ENCODE data around the gene ZNF524. TPM values are rescaled to one million over a fixed set of nuclear protein-coding genes. Genes with fewer than 3 reads are reported as not detected.

Gene ZNF524
- polyA plus RNA-seq, 1 of the 3 experiments (the other 2 are of a cell fraction): 7.3 TPM

DNA sequence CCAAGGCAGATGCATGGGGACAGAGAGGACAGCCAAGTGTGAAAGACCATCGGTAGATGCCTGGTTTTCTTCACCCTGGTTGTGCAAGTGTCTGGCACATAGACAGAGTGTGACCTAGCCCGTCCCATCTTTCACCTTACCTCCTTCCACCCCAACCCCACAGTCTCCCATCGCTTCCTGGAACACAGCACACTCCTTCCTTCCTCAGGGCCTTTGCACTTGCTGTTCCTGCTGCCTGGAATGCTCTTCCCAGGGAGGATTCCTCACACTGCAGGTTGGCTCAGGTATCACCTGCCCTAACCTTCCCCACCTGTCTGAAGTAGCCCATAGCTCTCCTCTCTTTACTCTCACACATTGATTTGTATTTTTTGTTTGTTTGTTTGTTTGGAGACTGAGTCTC, 3.8 kb upstream of the ZNF524 start:
- peaks cover 10% of the 10 kb centered on the region for H3F3A ChIP-seq (replicated peaks; ENCODE audit: insufficient read depth)
- no peak overlapping the region for H3K4me3 ChIP-seq (ENCODE audit: low read depth in 2 of 2, low read length in 1 of 2)
- H3K9me3 ChIP-seq: no peaks in the 10 kb centered on the region
- no peak overlapping the region for H3K27ac ChIP-seq (ENCODE audit: low read depth in 2 of 2, low read length in 1 of 2)
- peaks cover 14% of the 10 kb centered on the region for H3K79me2 ChIP-seq (ENCODE audit: insufficient read depth)
- no peak for TF ChIP-seq TEAD4 (IDR thresholded peaks at IDR 0.05; ENCODE audit: borderline replicate concordance, insufficient read depth)
- TF ChIP-seq GATA2 (CRISPR knock-in tag; IDR thresholded peaks at IDR 0.05): no peak
- TF ChIP-seq MXI1 (IDR thresholded peaks at IDR 0.05; ENCODE audit: low read depth, low read length): no peak
- no peak for TF ChIP-seq EZH2phosphoT487 (IDR thresholded peaks at IDR 0.05; ENCODE audit: borderline replicate concordance, low read depth)
- TF ChIP-seq RCOR1 (IDR thresholded peaks at IDR 0.05; ENCODE audit: low read length): no peak
- TF ChIP-seq JUND (IDR thresholded peaks at IDR 0.05): no peak
- no peak for TF ChIP-seq YY1 (IDR thresholded peaks at IDR 0.05; ENCODE audit: low read depth)
- no peak for TF ChIP-seq EP300 (IDR thresholded peaks at IDR 0.05; ENCODE audit: borderline replicate concordance in 1 of 2, low read depth in 1 of 2, low read length in 1 of 2)
- no peak for TF ChIP-seq FOSL2 (IDR thresholded peaks at IDR 0.05; ENCODE audit: borderline replicate concordance, low read depth)
- TF ChIP-seq, protein P1, sequence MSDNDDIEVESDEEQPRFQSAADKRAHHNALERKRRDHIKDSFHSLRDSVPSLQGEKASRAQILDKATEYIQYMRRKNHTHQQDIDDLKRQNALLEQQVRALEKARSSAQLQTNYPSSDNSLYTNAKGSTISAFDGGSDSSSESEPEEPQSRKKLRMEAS (IDR thresholded peaks at IDR 0.05; ENCODE audit: low read depth): no peak
- no peak for TF ChIP-seq SMC3 (IDR thresholded peaks at IDR 0.05; ENCODE audit: low read depth, low read length)
- no peak for TF ChIP-seq ELF1 (IDR thresholded peaks at IDR 0.05)
- TF ChIP-seq, protein P2, sequence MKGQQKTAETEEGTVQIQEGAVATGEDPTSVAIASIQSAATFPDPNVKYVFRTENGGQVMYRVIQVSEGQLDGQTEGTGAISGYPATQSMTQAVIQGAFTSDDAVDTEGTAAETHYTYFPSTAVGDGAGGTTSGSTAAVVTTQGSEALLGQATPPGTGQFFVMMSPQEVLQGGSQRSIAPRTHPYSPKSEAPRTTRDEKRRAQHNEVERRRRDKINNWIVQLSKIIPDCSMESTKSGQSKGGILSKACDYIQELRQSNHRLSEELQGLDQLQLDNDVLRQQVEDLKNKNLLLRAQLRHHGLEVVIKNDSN (IDR thresholded peaks at IDR 0.05; ENCODE audit: borderline replicate concordance, low read depth): no peak
- TF ChIP-seq NRF1 (IDR thresholded peaks at IDR 0.05; ENCODE audit: low read depth, low read length): no peak
- no peak for TF ChIP-seq GABPA (IDR thresholded peaks at IDR 0.05; ENCODE audit: low read depth)
- TF ChIP-seq RAD21 (IDR thresholded peaks at IDR 0.05; ENCODE audit: low read length): no peak
- TF ChIP-seq, protein P3, sequence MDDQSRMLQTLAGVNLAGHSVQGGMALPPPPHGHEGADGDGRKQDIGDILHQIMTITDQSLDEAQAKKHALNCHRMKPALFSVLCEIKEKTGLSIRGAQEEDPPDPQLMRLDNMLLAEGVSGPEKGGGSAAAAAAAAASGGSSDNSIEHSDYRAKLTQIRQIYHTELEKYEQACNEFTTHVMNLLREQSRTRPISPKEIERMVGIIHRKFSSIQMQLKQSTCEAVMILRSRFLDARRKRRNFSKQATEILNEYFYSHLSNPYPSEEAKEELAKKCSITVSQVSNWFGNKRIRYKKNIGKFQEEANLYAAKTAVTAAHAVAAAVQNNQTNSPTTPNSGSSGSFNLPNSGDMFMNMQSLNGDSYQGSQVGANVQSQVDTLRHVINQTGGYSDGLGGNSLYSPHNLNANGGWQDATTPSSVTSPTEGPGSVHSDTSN (IDR thresholded peaks at IDR 0.05): no peak
- TF ChIP-seq FOXJ3 (CRISPR knock-in tag; IDR thresholded peaks at IDR 0.05): no peak
- TF ChIP-seq, protein P4, sequence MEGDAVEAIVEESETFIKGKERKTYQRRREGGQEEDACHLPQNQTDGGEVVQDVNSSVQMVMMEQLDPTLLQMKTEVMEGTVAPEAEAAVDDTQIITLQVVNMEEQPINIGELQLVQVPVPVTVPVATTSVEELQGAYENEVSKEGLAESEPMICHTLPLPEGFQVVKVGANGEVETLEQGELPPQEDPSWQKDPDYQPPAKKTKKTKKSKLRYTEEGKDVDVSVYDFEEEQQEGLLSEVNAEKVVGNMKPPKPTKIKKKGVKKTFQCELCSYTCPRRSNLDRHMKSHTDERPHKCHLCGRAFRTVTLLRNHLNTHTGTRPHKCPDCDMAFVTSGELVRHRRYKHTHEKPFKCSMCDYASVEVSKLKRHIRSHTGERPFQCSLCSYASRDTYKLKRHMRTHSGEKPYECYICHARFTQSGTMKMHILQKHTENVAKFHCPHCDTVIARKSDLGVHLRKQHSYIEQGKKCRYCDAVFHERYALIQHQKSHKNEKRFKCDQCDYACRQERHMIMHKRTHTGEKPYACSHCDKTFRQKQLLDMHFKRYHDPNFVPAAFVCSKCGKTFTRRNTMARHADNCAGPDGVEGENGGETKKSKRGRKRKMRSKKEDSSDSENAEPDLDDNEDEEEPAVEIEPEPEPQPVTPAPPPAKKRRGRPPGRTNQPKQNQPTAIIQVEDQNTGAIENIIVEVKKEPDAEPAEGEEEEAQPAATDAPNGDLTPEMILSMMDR (IDR thresholded peaks at IDR 0.05): no peak
- no peak for TF ChIP-seq SIN3A (IDR thresholded peaks at IDR 0.05; ENCODE audit: borderline replicate concordance, low read depth, low read length)
- no peaks in the 10 kb centered on the region for H3K27me3 ChIP-seq (ENCODE audit: insufficient read depth)
- peaks cover 20 to 34% of the 10 kb centered on the region in 2 experiments for H3K36me3 ChIP-seq (replicated peaks in 1 of 2; ENCODE audit: control insufficient read depth in 1 of 2, insufficient read depth in 2 of 2, low read length in 1 of 2)
- no peak overlapping the region for H3K9ac ChIP-seq
- no peak overlapping the region for H2AFZ ChIP-seq (ENCODE audit: low read depth)
- no peak overlapping the region for H3K4me2 ChIP-seq
- no peaks in the 10 kb centered on the region for H4K20me1 ChIP-seq (ENCODE audit: insufficient read depth)
- ChIA-PET CTCF (interaction anchor here (1.2 to 1.3 kb wide), 2 partner anchors 35 to 43 kb away, joined by 3 to 4 read pairs; no protein-coding TSS in a partner anchor), POLR2A (no interaction called here)
- peaks cover 6 to 10% of the 10 kb centered on the region in 2 experiments; a peak in 3 of 4 replicates for H3K4me1 ChIP-seq (ENCODE audit: control insufficient read depth in 1 of 2, insufficient read depth in 2 of 2, low read depth in 1 of 2, low read length in 1 of 2)
- 87% methylated on average over 3 of the region's 3 CpGs for WGBS (ENCODE audit: low lambda C conversion rate)
- H3K9me2 ChIP-seq: no peaks in the 10 kb centered on the region
- no peak for DNase-seq
